NCI-H2029 treated with DMSO at 0.1 percent for 48 hours (cell line): ENCODE measurements around the gene GYG1.
A peak's percentile ranks its signal among the peaks of the same experiment; 100 is the strongest.

Experiments
- DNase-seq: peaks from one replicate; lab custom pipeline; 2025; lab: John Stamatoyannopoulos, UW

GYG1 gene

DNA sequence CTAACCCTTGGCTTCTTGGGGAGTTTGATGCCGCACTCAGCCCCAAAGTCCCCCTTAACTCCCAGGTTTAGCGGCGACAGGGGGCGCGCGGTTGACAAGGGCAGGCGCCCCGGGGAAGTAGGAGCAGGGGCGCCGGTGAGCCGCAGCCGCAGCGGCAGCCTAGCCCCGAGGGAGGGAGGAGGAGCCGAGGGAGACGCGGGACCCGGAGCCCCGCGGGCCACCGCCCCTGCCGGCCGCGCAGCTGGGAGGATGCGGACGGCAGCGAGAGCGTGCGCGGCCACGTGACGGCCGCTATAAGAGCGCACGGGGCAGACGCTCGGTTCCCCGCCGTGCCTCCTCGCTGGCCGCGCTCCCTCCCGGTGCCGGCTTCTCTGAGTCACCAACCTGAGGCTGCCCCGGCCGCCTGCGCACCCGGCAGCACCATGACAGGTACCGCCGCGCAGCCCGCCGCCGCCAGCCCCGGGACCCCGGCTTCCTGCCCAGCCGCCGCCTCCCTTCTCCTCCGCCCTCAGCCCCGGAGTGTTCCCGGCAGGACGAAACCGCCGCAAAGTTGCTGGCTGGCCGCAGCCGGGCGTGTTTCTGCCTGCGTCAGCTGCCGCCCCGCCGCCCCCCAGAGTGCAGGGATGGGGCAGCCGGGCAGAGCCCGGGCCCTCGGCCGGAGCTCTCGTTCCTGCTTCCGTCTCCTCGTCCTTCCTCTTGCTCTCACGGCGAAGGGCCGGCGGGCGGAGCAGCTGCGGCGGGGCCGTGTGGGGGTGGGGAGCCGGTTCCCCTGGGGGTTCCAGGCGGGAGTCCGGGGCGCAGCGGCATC lies at the start of gene GYG1:
TSS of gene GYG1 (plus strand) at position 322 of the 808 bp plus-strand sequence. CDS start at position 423, 101 bp downstream.
- peak; percentile 24 for DNase-seq

DNA sequence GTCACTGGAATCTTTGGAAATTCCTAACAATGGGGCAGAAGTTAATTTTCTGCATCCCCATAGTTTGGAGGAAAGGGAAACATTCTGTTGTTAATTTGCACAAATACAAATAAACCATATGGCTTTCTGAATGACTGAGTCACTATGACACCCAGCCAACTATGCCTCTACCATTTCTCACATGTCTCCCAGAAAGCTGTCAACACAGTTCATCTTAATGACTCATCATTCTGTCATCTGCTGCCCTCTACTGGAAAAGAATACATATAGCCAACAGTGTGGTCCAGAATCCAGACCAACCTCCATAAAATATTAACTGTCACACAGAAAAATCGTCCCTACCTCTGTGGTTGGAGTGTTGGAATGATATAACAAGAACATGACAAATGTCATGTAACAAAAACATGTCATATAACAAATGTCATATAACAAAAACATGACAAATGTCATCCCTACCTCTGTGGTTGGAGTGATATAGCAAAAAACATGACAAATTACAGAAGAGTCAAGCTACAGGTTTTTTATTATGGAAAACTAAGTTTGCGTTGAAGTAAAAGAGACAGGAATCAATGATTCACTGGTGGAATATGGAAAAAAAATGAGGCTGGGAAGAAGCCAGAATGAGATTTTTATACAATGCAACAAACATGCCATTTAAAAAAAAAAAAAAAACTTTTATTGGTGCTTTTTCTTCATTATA lies 47.7 kb upstream of the GYG1 start:
- peak; percentile 80 for DNase-seq

DNA sequence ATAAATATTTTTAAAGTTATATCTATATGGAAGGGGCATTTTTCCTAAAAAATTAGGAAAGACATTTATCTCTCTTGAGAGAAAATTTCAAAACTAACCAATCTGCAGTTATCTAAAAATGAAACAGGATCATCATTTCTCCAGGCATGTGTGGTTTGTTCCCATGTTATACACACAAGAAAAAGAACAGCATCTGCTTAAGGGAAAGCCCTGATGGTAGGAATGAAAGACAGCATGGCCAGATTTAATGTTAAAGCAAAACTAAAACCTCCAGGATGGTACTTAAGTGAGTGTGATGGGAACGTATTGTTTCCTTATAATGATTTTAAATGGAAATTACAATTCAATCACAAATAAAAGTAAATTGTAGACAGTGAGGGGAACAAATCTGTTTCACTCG lies 46.2 kb upstream of the GYG1 start:
- no peak for DNase-seq

DNA sequence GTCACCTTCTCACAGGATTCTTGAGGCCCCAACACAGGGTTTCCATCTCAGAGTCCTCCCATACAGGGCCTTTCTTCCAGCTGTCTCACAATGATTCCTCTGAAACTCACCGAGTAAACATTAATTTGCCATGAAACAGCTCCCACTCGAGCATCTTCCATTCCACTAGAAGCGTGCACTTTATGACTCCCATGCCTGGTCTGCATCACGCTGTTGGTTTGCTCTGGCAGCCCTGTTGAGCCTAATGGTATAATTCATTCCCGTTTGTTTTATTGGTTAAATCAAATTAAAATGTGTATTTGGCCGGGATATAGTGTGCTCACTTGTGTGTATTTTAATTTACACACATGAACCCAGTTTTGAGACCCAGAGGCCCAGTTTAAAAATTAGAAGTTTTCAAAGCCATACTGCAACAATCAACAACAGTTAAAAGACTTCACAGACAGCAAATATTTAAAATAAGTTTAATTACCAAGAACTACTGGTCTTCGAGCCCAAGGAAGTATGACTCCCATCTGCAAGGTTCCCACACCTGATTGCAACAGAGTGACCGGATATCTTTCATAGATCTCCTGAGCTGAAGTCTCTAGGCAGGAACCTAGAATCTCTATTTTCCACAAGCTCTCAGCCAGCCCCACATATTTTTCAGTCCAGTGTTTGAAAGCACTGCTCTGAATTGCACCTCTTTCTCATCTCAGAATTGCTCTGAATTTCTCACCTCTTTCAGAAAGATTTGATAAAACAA lies 42.3 kb upstream of the GYG1 start:
- DNase-seq, result no peak

DNA sequence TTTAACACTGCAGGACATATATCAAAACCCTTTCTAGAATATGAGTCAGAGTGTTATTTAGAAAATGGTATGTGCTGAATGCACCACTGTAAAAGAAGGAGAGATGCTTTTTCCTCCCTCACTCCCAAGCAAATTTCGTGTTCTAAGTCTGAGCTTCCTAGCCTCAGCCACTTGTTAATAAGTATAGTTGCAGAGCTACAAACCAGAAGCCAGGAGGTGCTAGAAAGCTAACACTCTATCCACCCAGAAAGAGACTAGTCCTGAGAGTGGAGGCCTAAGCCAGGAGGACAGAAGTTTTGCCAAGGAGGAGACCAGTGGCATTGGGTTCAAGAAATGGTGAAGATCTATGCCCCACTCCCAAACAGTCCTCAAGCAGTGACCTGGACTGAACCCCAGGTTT lies 40.5 kb upstream of the GYG1 start:
- no peak for DNase-seq

GRCh38 chr3:148951599-148952361 lies 39.6 kb upstream of the GYG1 start:
- no peak for DNase-seq

GRCh38 chr3:148953094-148953493 lies 38.2 kb upstream of the GYG1 start:
- no peak for DNase-seq

DNA sequence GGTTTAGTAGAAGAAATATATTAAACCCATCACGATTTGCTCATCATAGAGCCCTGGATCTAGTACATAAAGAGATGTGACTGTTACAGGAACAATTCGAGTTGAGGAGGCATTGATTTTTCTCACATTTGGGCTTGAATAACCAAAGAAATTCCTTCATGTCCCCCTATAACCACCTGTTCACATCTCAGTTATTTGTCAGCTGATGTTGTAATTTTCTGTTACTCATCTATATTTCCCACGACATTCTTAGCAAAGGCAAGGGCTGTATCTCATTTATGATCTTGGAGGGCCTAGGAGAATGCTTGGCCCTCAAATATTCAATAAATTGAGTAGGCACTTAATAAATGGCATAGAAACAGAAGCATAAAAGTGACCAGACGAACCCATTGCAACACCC lies 36.4 kb upstream of the GYG1 start:
- DNase-seq, result no peak

GRCh38 chr3:148955544-148956346 lies 35.6 kb upstream of the GYG1 start:
- DNase-seq, result peak; percentile 38

- no peak for DNase-seq
These were observed 33.8 kb upstream of the GYG1 start for GRCh38 chr3:148957586-148957985.

DNA sequence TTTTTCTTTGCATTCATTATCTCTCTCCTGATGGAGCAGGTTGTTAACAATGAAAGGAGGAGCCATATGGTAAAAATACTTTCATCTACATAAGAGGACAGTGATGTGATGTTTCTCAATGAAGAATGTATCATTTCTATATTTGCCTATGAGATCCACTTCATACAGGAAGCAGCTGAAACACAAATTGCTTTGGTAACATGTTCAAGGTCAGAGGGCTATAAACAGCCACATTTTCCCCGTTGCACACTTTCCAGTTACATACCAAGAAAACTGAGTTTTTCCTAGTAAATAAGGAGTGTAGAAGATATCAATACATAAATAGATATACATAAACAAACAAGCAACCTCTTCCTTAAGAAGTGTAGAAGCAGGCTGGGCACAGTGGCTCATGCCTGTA lies 32.6 kb upstream of the GYG1 start:
- no peak for DNase-seq

GRCh38 chr3:148962513-148962912 lies 28.8 kb upstream of the GYG1 start:
- no peak for DNase-seq

- DNase-seq, result no peak
These were observed 26.5 kb upstream of the GYG1 start for GRCh38 chr3:148964809-148965208.

DNA sequence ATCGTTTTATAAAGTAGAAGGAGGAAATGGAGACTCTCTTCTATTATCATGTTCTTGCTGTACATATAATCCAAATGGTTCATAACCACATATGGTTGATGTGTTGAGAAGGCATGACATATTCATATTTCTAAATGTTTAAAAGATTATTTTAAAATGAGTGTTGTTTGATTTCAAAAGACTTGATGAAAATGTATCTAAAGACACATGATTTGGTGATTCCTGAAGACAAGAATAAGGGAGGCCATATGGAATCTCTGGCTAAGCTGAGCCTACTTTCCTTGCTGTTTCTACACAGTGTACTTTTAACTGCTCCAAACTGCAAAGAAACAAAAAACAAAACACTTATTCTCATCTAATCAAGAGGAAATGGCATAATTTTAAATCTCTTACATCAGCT lies 23.0 kb upstream of the GYG1 start:
- no peak for DNase-seq

DNA sequence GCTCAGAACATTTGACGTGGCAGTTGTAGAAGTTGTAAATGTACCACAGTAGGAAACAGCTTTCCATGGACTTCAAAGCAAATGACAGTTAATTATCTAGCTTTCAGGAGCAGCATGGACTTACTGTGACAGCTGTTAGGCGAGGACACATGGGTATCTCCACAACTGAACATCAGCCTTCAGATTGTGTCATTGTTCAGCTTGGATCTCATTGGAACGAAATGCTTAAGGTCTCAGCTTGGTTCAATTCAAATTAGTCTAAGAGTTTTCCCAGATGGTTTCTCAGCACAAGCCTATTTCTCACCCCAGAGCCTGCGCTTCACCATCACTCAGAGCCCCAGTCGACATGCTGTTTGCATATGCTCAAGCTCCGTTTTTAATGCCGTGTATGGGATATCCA lies 21.1 kb upstream of the GYG1 start:
- no peak for DNase-seq

DNA sequence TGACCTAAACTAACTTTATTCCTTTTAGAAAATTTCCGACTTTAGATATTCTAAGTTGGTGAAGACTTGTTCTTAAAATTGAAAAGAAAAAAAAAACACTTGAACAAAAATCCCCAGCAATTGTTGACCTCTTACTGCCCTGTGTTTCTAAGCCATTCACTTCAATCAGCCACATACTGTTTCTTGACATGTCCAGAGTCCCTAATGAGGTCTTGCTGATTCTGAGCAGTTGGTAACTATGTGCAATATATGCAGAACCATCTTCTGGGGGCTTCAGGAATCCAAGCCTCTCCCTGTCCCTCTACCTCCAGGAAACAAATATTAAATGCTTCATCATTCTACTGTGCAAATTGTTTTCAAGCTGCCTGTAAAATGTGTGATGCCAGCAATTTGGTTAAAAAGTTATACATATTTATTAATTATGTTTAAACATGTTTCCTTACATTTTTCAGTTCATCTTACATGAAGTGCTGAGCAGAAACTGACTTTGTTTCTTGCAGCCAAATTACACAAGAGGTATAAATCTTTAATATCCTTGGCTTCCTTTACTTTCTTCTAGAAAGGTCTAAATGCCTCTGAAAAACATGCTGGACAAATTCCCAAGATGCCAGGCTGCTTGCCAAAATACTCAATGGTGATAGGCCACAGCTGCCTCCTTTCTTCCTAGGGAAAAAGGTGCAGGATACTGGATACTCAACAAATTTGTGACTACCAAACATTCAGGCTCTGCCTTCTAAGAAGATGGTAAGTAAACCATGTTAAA lies 19.8 kb upstream of the GYG1 start:
- no peak for DNase-seq

- peak; percentile 60 for DNase-seq
These were observed 16.6 kb upstream of the GYG1 start for GRCh38 chr3:148974726-148975125.

DNA sequence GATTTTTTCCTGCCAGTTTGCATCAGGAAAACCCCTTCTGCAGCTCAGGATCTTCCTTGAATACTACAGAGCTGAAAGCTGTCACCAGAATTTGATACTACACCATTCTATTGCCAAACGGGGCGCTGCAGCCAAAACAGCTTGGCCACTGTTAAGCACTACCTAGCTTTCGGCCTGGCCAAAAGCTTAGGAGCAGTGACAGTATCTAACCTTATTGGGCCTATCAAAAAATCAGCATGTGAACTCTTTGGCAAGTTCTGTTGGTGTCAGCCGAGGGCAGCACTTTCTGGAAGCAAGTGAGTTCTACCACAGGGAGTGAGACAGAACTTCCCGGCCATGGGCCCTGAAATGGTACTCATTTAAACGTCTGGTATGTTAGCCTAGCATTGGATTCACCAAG lies 16.1 kb upstream of the GYG1 start:
- peak; percentile 47 for DNase-seq

DNA sequence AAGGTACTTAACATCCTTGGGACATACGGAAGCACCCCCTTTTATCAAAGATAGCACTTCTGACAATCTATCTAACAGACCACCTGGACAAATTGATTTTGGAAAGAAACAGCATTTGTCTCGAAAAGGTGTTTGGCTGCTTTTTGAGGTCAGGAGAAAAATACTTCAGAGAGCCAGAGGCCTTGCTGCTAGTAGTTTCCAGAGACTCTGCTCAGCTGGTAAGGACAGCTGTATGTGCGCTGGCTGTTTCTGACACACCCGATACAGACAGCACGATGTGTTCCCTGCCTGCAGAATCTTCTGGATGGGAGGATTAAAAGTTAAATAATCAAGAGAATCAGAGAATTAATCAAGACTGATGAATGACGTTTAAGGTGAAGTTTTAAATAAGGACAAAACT lies 15.6 kb upstream of the GYG1 start:
- no peak for DNase-seq

GRCh38 chr3:148981273-148981672 lies 10.1 kb upstream of the GYG1 start:
- DNase-seq, result no peak
